ENCODE results near the gene KLF16. TPM values are rescaled to one million over a fixed set of nuclear protein-coding genes. Genes with fewer than 3 reads are reported as not detected.

Gene KLF16
- total RNA-seq: 10 to 100 TPM; 41.5 to 45.7 TPM

GRCh38 chr19:1863328-1863637 is at the start of gene KLF16:
Gene KLF16, minus strand, starts transcription at chr19:1863579. Its CDS starts 82 bp downstream, at chr19:1863497.
- POLR2A ChIA-PET: no interaction called here
- CTCF ChIA-PET: no interaction called here

GRCh38 chr19:1912760-1913505 is 49.6 kb upstream of the KLF16 start:
- CTCF ChIA-PET: no interaction called here
- POLR2A ChIA-PET: no interaction called here

- CTCF ChIA-PET: no interaction called here
- POLR2A ChIA-PET: no interaction called here
Observed at GRCh38 chr19:1911995-1912394, 48.6 kb upstream of the KLF16 start.

- ChIA-PET POLR2A (no interaction called here), CTCF (interaction anchor here (0.7 to 1.0 kb wide), 2 partner anchors 17 to 86 kb away, joined by 3 read pairs; no protein-coding TSS in a partner anchor)
Observed at GRCh38 chr19:1911098-1911497, 47.7 kb upstream of the KLF16 start.

GRCh38 chr19:1910177-1910576 is 46.8 kb upstream of the KLF16 start:
- POLR2A ChIA-PET: interaction anchor here (0.7 to 1.0 kb wide), 2 partner anchors 35 to 1200 kb away, joined by 3 to 4 read pairs; no protein-coding TSS in a partner anchor
- CTCF ChIA-PET: interaction anchor here (1.0 kb wide), 1 partner anchor 18 kb away, joined by 3 read pairs; no protein-coding TSS in a partner anchor

- CTCF ChIA-PET: no interaction called here
- POLR2A ChIA-PET: interaction anchor here (0.7 to 1.0 kb wide), 2 partner anchors 35 to 1200 kb away, joined by 3 to 4 read pairs; no protein-coding TSS in a partner anchor
Observed at GRCh38 chr19:1909761-1910080, 46.3 kb upstream of the KLF16 start.

GRCh38 chr19:1908364-1908678 is 44.9 kb upstream of the KLF16 start:
- ChIA-PET POLR2A (interaction anchor here (0.5 kb wide), 1 partner anchor 344 kb away, joined by 5 read pairs; no protein-coding TSS in a partner anchor), CTCF (no interaction called here)

- POLR2A ChIA-PET: no interaction called here
- CTCF ChIA-PET: interaction anchor here (0.5 to 1.0 kb wide), 2 partner anchors 54 to 248 kb away, joined by 3 read pairs; no protein-coding TSS in a partner anchor
Observed at GRCh38 chr19:1907563-1908363, 44.4 kb upstream of the KLF16 start.

- CTCF ChIA-PET: interaction anchor here (1.0 kb wide), 1 partner anchor 55 kb away, joined by 3 read pairs; no protein-coding TSS in a partner anchor
- POLR2A ChIA-PET: no interaction called here
Observed at GRCh38 chr19:1906985-1907562, 43.7 kb upstream of the KLF16 start.

GRCh38 chr19:1905863-1906375 is 42.5 kb upstream of the KLF16 start:
- POLR2A ChIA-PET: interaction anchor here (0.9 kb wide), 1 partner anchor 9 kb away, joined by 6 read pairs; no protein-coding TSS in a partner anchor
- CTCF ChIA-PET: interaction anchor here (0.5 to 1.5 kb wide), 3 partner anchors 9 to 80 kb away, joined by 3 to 5 read pairs (median 3); no protein-coding TSS in a partner anchor

GRCh38 chr19:1905110-1905862 is 41.9 kb upstream of the KLF16 start, which contains the start of the genes ADAT3 and SCAMP4:
Gene ADAT3, plus strand, starts transcription at chr19:1905399. Its CDS starts 6,649 bp downstream, at chr19:1912048.
Gene SCAMP4, plus strand, starts transcription at chr19:1905399. Its CDS starts 9,621 bp downstream, at chr19:1915020.
- POLR2A ChIA-PET: interaction anchor here (0.9 kb wide), 1 partner anchor 8 kb away, joined by 6 read pairs; no protein-coding TSS in a partner anchor
- CTCF ChIA-PET: interaction anchor here (0.5 to 1.5 kb wide), 5 partner anchors 8 to 147 kb away, joined by 3 to 5 read pairs (median 3); no protein-coding TSS in a partner anchor

- CTCF ChIA-PET: interaction anchor here (1.0 to 1.1 kb wide), 2 partner anchors 18 to 147 kb away, joined by 3 to 4 read pairs; no protein-coding TSS in a partner anchor
- POLR2A ChIA-PET: no interaction called here
Observed at GRCh38 chr19:1904860-1905109, 41.4 kb upstream of the KLF16 start.

GRCh38 chr19:1902923-1903322 is 39.5 kb upstream of the KLF16 start:
- ChIA-PET CTCF (interaction anchor here (0.7 to 1.6 kb wide), 4 partner anchors 25 to 310 kb away, joined by 3 to 6 read pairs (median 5); no protein-coding TSS in a partner anchor), POLR2A (interaction anchor here (0.6 to 0.7 kb wide), 3 partner anchors 16 to 447 kb away, joined by 3 to 12 read pairs (median 7); no protein-coding TSS in a partner anchor)

GRCh38 chr19:1901940-1902404 is 38.6 kb upstream of the KLF16 start:
- POLR2A ChIA-PET: no interaction called here
- CTCF ChIA-PET: interaction anchor here (1.4 to 1.6 kb wide), 2 partner anchors 28 to 37 kb away, joined by 4 to 6 read pairs; no protein-coding TSS in a partner anchor

- CTCF ChIA-PET: interaction anchor here (0.5 to 2.8 kb wide), 12 partner anchors 14 to 641 kb away, joined by 3 to 19 read pairs (median 4); no protein-coding TSS in a partner anchor
- POLR2A ChIA-PET: interaction anchor here (0.7 to 2.0 kb wide), 6 partner anchors 9 to 62 kb away, joined by 4 to 16 read pairs (median 6); partner anchors contain the start of genes ADAT3 and SCAMP4
Observed at GRCh38 chr19:1896508-1896907, 33.1 kb upstream of the KLF16 start.

GRCh38 chr19:1893791-1894190 is 30.4 kb upstream of the KLF16 start:
- POLR2A ChIA-PET: no interaction called here
- CTCF ChIA-PET: interaction anchor here (1.0 kb wide), 1 partner anchor 9 kb away, joined by 3 read pairs; the partner anchor contains the start of gene ABHD17A

GRCh38 chr19:1889907-1890306 is 26.5 kb upstream of the KLF16 start:
- ChIA-PET CTCF (interaction anchor here (0.6 kb wide), 1 partner anchor 163 kb away, joined by 3 read pairs; no protein-coding TSS in a partner anchor), POLR2A (no interaction called here)

GRCh38 chr19:1888385-1888784 is 25.0 kb upstream of the KLF16 start:
- CTCF ChIA-PET: interaction anchor here (0.6 kb wide), 1 partner anchor 14 kb away, joined by 3 read pairs; no protein-coding TSS in a partner anchor
- POLR2A ChIA-PET: no interaction called here

All from activated CD8-positive, alpha-beta memory T cell treated with anti-CD3 and anti-CD28 coated beads for 36 hours (primary cell).